BJ (cell line): Measurements from ENCODE around the gene TACR1. TPM values are rescaled to one million over a fixed set of nuclear protein-coding genes. Genes with fewer than 3 reads are reported as not detected.

Experiments used
- CTCF ChIA-PET: fragments of 350-600 bp; formaldehyde crosslinking; extraction: SDS; loops from one replicate; lab custom pipeline; 2021; ENCODE audit warnings: antibody characterized with exemption, inconsistent platforms; lab: Yijun Ruan, JAX
- POLR2A ChIA-PET: fragments of 300-600 bp; sonication (Branson Sonifier 250); formaldehyde crosslinking; extraction: SDS; loops from one replicate; lab custom pipeline; 2021; ENCODE audit warnings: antibody characterized with exemption; lab: Charles Lee
- DNase-seq: peaks from one replicate; pipeline ENCODE4 v3.0.0-alpha.2; 2011; ENCODE audit warnings: low read depth
- H3K27me3 ChIP-seq: 2 replicates; pipeline ENCODE4 v1.6.0; 2011; ENCODE audit warnings: low read length; ENCODE audit not compliant: control insufficient read depth, insufficient read depth
- H3K36me3 ChIP-seq: 2 replicates; pipeline ENCODE4 v1.5.1; 2011; ENCODE audit warnings: low read length; ENCODE audit not compliant: control insufficient read depth, insufficient read depth
- H3K4me3 ChIP-seq: 2 replicates; pipeline ENCODE4 v1.5.1; 2011; ENCODE audit warnings: low read depth, mild to moderate bottlenecking, control low read depth, low read length
- CTCF ChIP-seq: IDR thresholded peaks from 2 replicates; pipeline ENCODE4 v1.5.1; 2011; ENCODE audit warnings: low read depth, mild to moderate bottlenecking, control low read depth, inconsistent platforms, low read length, moderate library complexity; ENCODE audit not compliant: insufficient read depth
- polyA plus RNA-seq: library from polyadenylated mRNA; depleted of rRNA; stranded (reverse); fragments of >200 nt; gene quantifications from 2 replicates; pipeline ENCODE4 v1.2.3, GENCODE V29; 2011

TACR1 gene
- polyA plus RNA-seq, 1 experiment = 0.07 TPM

GRCh38 chr2:75194184-75194868 lies 5.0 kb downstream of the TACR1 start:
- no peak for TF ChIP-seq CTCF
- no peaks in the 10 kb centered on the region for H3K36me3 ChIP-seq
- no peak overlapping the region for H3K4me3 ChIP-seq
- peaks cover 22% of the 10 kb centered on the region for H3K27me3 ChIP-seq
- ChIA-PET CTCF (interaction anchor here (1.2 kb wide), 1 partner anchor 83 kb away, joined by 4 read pairs; no protein-coding TSS in a partner anchor), POLR2A (no interaction called here)
- no peak for DNase-seq

GRCh38 chr2:75192496-75192895 lies 6.8 kb downstream of the TACR1 start:
- H3K36me3 ChIP-seq = no peaks in the 10 kb centered on the region
- no peak for TF ChIP-seq CTCF
- no peak for DNase-seq
- ChIA-PET POLR2A (no interaction called here), CTCF (no interaction called here)
- no peak overlapping the region for H3K4me3 ChIP-seq
- peaks cover 11% of the 10 kb centered on the region for H3K27me3 ChIP-seq

- ChIA-PET POLR2A (no interaction called here), CTCF (interaction anchor here (2.0 kb wide), 1 partner anchor 9 kb away, joined by 13 read pairs; the partner anchor contains the start of gene TACR1)
- Histone ChIP-seq H3K4me3 (no peak overlapping the region), H3K36me3 (no peaks in the 10 kb centered on the region), H3K27me3 (peaks cover 6% of the 10 kb centered on the region; the same call in 1 of the 2 replicates)
- no peak for TF ChIP-seq CTCF
- no peak for DNase-seq
Measured at GRCh38 chr2:75190271-75190990, 8.9 kb downstream of the TACR1 start.

DNA sequence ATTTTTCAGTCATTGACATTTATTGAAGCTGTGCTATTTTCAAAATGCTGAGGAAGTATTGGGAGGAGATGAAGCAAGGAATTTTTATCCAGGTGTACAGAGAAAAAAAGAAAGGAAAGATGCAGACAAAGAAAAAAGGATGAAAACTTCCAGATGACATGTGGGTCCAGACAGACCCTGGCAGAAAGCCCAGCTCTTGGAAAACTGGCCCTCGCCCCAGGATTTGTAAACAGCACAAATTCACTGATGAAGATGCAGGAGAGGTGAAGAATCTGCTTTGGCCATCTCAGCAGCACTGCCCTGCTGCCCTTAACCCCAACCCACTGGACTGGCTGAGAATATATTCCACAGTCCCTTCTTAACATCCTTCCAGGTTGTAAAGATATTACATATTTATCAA lies 12.5 kb downstream of the TACR1 start:
- Histone ChIP-seq H3K27me3 (peaks cover 1% of the 10 kb centered on the region; the same call in 1 of the 2 replicates), H3K36me3 (no peaks in the 10 kb centered on the region), H3K4me3 (no peak overlapping the region)
- ChIA-PET POLR2A (no interaction called here), CTCF (interaction anchor here (1.3 to 2.3 kb wide), 2 partner anchors 10 to 13 kb away, joined by 3 to 12 read pairs; partner anchors contain the start of gene TACR1)
- DNase-seq = no peak
- no peak for TF ChIP-seq CTCF

DNA sequence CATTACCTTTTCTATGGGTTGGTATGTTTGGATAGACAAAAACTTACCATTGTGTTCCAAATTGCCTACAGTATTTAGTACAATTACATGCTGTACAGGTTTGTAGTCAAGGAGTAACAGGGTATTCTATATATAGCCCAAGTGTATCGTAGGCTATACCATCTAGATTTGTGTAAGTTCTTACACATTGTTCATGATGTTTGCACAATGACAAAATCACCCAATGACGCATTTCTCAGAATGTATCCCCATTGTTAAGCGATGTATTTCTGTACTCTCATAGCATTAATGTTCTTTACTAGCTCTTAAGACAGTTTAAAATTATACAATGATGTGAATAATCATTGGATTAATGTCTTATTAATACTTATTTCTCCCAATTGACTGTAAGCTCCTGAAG lies 16.7 kb downstream of the TACR1 start:
- ChIA-PET POLR2A (no interaction called here), CTCF (interaction anchor here (0.6 to 2.9 kb wide), 2 partner anchors 15 to 17 kb away, joined by 4 to 15 read pairs; partner anchors contain the start of gene TACR1)
- Histone ChIP-seq H3K27me3 (no peaks in the 10 kb centered on the region), H3K36me3 (no peaks in the 10 kb centered on the region), H3K4me3 (no peak overlapping the region)
- no peak for DNase-seq
- TF ChIP-seq CTCF = no peak
